ENCODE data around the gene NEMP2. TPM values are rescaled to one million over a fixed set of nuclear protein-coding genes. Genes with fewer than 3 reads are reported as not detected.

Gene NEMP2
- total and polyA plus RNA-seq, 4 donors: 0.67 to 6.1 (median 2.8) TPM

DNA sequence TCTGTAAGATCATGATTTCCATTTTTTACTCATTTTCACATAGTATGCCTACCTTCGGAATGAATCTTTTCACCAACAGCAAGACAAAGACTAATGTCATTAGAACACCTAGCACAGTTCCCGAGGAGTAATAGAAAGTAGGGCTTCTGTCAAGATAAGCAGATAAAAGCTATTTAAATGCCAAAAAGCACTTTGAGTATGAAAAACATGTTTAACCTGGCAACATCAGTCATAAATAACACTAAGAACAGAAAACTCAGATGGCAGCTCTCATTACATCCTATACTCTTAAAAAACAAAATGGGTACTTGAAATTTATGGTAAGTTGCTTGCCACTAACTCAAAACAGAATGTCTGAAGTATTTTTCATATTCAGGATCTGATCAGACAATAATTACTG, 17.1 kb downstream of the NEMP2 start:
- H3K9ac ChIP-seq (ENCODE audit: low read depth in 1 of 2, low read length in 2 of 2): no peak overlapping the region
- H3K27me3 ChIP-seq (ENCODE audit: control insufficient read depth in 4 of 4, insufficient read depth in 4 of 4, low read length in 3 of 4): no peaks in the 10 kb centered on the region
- no peak overlapping the region for H3K27ac ChIP-seq (ENCODE audit: low read depth in 1 of 2, low read length in 2 of 2)
- no peak overlapping the region for H3K4me3 ChIP-seq (ENCODE audit: low read depth in 1 of 3, low read length in 3 of 3)
- peaks cover 0 to 3% (median 0%) of the 10 kb centered on the region in 4 donors for H3K36me3 ChIP-seq (ENCODE audit: control insufficient read depth in 4 of 4, insufficient read depth in 3 of 4, low read depth in 1 of 4, low read length in 3 of 4)
- DNase-seq (ENCODE audit: low spot score): no peak
- no peaks in the 10 kb centered on the region for H3K9me3 ChIP-seq (ENCODE audit: control insufficient read depth in 4 of 4, low read length in 3 of 4)
- WGBS: 95% methylated on average over 2 of the region's 2 CpGs
- no peaks in the 10 kb centered on the region for H3K4me1 ChIP-seq (ENCODE audit: control insufficient read depth in 4 of 4, insufficient read depth in 4 of 4, low read length in 3 of 4)
- no peak for TF ChIP-seq HNF4G (IDR thresholded peaks at IDR 0.05)
- TF ChIP-seq, protein P1, sequence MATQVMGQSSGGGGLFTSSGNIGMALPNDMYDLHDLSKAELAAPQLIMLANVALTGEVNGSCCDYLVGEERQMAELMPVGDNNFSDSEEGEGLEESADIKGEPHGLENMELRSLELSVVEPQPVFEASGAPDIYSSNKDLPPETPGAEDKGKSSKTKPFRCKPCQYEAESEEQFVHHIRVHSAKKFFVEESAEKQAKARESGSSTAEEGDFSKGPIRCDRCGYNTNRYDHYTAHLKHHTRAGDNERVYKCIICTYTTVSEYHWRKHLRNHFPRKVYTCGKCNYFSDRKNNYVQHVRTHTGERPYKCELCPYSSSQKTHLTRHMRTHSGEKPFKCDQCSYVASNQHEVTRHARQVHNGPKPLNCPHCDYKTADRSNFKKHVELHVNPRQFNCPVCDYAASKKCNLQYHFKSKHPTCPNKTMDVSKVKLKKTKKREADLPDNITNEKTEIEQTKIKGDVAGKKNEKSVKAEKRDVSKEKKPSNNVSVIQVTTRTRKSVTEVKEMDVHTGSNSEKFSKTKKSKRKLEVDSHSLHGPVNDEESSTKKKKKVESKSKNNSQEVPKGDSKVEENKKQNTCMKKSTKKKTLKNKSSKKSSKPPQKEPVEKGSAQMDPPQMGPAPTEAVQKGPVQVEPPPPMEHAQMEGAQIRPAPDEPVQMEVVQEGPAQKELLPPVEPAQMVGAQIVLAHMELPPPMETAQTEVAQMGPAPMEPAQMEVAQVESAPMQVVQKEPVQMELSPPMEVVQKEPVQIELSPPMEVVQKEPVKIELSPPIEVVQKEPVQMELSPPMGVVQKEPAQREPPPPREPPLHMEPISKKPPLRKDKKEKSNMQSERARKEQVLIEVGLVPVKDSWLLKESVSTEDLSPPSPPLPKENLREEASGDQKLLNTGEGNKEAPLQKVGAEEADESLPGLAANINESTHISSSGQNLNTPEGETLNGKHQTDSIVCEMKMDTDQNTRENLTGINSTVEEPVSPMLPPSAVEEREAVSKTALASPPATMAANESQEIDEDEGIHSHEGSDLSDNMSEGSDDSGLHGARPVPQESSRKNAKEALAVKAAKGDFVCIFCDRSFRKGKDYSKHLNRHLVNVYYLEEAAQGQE (IDR thresholded peaks at IDR 0.05): no peak
- TF ChIP-seq, protein P2, sequence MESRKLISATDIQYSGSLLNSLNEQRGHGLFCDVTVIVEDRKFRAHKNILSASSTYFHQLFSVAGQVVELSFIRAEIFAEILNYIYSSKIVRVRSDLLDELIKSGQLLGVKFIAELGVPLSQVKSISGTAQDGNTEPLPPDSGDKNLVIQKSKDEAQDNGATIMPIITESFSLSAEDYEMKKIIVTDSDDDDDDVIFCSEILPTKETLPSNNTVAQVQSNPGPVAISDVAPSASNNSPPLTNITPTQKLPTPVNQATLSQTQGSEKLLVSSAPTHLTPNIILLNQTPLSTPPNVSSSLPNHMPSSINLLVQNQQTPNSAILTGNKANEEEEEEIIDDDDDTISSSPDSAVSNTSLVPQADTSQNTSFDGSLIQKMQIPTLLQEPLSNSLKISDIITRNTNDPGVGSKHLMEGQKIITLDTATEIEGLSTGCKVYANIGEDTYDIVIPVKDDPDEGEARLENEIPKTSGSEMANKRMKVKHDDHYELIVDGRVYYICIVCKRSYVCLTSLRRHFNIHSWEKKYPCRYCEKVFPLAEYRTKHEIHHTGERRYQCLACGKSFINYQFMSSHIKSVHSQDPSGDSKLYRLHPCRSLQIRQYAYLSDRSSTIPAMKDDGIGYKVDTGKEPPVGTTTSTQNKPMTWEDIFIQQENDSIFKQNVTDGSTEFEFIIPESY (IDR thresholded peaks at IDR 0.05): no peak
- TF ChIP-seq GABPA (IDR thresholded peaks at IDR 0.05 in 1 of 2, conservative IDR thresholded peaks at IDR 0.05 in 1 of 2): no peak
- TF ChIP-seq EGR1 (IDR thresholded peaks at IDR 0.05; ENCODE audit: low read depth in 2 of 2): no peak
- TF ChIP-seq, protein P3, sequence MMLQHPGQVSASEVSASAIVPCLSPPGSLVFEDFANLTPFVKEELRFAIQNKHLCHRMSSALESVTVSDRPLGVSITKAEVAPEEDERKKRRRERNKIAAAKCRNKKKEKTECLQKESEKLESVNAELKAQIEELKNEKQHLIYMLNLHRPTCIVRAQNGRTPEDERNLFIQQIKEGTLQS (IDR thresholded peaks at IDR 0.05): no peak
- TF ChIP-seq, protein P4, sequence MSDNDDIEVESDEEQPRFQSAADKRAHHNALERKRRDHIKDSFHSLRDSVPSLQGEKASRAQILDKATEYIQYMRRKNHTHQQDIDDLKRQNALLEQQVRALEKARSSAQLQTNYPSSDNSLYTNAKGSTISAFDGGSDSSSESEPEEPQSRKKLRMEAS (IDR thresholded peaks at IDR 0.05): no peak
- TF ChIP-seq SP1 (IDR thresholded peaks at IDR 0.05): no peak
- no peak for TF ChIP-seq HNF4A (conservative IDR thresholded peaks at IDR 0.05)
- TF ChIP-seq FOXA1 (IDR thresholded peaks at IDR 0.05): no peak
- no peak for TF ChIP-seq YY1 (IDR thresholded peaks at IDR 0.05)
- TF ChIP-seq NR2F2 (IDR thresholded peaks at IDR 0.05): no peak
- no peak for TF ChIP-seq FOXA2 (IDR thresholded peaks at IDR 0.05)
- no peak for TF ChIP-seq JUND (IDR thresholded peaks at IDR 0.05)
- TF ChIP-seq RAD21 (IDR thresholded peaks at IDR 0.05): no peak
- TF ChIP-seq, protein P5, sequence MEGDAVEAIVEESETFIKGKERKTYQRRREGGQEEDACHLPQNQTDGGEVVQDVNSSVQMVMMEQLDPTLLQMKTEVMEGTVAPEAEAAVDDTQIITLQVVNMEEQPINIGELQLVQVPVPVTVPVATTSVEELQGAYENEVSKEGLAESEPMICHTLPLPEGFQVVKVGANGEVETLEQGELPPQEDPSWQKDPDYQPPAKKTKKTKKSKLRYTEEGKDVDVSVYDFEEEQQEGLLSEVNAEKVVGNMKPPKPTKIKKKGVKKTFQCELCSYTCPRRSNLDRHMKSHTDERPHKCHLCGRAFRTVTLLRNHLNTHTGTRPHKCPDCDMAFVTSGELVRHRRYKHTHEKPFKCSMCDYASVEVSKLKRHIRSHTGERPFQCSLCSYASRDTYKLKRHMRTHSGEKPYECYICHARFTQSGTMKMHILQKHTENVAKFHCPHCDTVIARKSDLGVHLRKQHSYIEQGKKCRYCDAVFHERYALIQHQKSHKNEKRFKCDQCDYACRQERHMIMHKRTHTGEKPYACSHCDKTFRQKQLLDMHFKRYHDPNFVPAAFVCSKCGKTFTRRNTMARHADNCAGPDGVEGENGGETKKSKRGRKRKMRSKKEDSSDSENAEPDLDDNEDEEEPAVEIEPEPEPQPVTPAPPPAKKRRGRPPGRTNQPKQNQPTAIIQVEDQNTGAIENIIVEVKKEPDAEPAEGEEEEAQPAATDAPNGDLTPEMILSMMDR (IDR thresholded peaks at IDR 0.05; ENCODE audit: low read depth, low read length, missing input control): no peak
- no peak for TF ChIP-seq TAF1 (conservative IDR thresholded peaks at IDR 0.05)
- no peak for TF ChIP-seq RXRA (IDR thresholded peaks at IDR 0.05)
